ENCODE results near the gene PAFAH1B2.

The PAFAH1B2 gene

DNA sequence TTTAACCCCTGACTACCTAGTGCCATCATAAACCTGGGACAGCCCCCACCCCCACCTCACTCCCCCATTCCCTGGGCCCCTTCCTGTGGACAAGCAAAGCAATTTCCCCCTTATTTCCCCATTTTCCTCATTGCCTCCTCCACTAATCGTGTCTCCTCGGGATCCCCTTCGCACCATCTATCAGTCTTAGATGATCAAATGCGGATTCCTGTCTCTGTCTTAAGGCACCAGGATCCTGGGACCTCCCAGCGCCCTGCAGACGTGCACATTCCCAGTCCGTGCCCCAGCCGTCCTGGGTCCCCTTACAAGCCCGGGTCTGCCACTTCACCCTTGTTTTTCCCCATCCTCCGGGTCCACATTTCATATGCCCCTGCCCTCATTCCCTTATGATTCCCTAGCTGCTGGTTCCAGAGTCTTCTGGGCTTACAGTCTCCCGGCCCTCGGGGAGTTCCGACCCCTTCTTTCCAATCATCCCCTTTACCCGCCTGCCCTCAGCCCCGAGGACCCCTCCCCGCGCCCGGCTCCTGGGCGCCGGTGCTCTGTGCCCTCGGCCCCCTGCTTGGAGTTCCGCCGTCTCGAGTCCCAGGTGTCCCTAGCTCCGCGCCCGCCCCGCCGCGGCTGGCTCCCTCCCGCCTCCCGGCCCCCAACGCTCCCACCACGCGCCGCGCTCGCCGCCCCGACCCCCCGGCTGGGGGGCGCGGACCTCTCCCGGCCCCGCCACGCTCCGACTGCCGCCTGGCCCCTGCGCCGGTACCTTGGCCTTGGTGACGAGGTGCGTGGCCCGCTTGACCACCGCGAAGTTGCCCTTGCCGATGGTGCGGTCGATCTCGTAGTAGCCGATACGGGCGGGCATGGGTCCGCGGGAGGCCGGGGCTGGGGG is 46.5 kb upstream of the PAFAH1B2 start:
- H3K4me3 ChIP-seq (replicated peaks; ENCODE audit: low read depth, low read length) = peak overlapping the region; percentile 82
- no peak for DNase-seq (ENCODE audit: extremely low read depth, low read depth)
- TF ChIP-seq, protein P1, sequence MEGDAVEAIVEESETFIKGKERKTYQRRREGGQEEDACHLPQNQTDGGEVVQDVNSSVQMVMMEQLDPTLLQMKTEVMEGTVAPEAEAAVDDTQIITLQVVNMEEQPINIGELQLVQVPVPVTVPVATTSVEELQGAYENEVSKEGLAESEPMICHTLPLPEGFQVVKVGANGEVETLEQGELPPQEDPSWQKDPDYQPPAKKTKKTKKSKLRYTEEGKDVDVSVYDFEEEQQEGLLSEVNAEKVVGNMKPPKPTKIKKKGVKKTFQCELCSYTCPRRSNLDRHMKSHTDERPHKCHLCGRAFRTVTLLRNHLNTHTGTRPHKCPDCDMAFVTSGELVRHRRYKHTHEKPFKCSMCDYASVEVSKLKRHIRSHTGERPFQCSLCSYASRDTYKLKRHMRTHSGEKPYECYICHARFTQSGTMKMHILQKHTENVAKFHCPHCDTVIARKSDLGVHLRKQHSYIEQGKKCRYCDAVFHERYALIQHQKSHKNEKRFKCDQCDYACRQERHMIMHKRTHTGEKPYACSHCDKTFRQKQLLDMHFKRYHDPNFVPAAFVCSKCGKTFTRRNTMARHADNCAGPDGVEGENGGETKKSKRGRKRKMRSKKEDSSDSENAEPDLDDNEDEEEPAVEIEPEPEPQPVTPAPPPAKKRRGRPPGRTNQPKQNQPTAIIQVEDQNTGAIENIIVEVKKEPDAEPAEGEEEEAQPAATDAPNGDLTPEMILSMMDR (IDR thresholded peaks at IDR 0.05; ENCODE audit: low read depth, low read length, missing control alignments) = no peak

DNA sequence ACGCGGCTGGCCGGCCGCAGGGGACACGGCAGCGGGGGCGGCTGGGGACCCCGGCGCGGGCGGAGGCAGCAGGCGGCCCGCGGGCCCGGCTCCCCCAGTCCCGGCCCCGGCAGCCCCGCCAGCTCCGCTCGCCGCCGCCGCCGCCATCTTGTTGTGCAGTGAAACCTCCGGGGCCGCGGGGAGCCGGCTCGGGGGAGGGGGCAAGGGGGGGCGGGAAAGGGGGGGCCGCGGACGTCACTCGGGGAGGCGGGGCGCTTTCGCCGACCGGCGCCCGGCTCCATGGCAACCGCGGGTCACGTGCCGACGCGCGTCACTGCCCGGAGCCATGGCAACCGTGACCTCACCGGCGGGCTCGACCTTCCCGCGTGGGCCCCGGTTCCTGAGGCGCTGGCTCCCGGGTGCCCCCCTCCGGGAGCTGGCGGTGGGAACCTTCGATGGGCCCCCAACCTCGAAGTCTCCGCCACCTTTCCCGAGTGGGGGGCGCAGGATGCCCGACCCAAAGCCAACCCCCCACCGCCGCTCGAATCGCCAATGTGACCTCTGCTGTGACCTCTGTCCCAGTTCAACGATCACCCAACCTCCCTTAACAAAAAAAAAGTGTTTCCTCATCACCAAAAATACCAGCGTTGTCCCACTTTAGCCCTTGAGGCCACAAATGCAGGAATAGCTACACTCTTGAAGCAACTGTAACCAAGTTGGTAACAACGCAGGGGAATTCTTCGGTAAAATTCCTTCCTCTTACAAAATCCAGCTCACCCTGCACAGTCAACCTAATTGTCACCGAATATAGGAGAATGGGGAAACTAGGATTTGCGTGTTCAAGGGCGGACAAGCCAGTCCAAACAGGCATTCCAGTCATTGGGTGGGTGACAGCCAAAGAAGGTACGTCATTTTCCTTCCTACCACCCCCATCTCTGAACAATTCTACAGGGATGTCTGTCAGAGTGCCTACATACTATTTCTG is 45.5 kb upstream of the PAFAH1B2 start, which contains the start of gene SIK3:
TSS of gene SIK3 (minus strand) at position 160 of the 964 bp plus-strand sequence. CDS start at position 147, 13 bp downstream.
- H3K4me3 ChIP-seq (replicated peaks; ENCODE audit: low read depth, low read length) = peak within 1 kb of the TSS; percentile 82
- peak; percentile 61 for DNase-seq (ENCODE audit: extremely low read depth, low read depth)
- TF ChIP-seq, protein P1 (IDR thresholded peaks at IDR 0.05; ENCODE audit: low read depth, low read length, missing control alignments) = peak; percentile 59

DNA sequence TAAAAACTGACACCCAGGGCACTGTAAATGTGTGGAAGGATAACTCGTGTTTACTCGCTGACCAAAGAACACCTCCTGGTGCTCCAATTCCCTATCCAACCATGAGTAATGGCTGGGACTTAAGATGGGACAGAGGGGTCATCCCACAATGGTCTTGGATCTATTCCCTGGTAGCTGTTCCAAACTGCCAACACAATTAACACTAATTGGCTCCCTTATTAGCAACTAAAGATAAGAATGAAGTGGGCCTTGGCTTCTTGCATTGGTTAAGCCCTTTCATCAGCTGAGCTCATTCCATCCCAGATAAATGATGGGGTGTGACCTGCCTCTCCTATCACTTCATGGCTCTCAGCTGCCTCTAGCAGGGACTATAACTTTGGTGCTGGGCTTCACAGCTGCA is 44.4 kb upstream of the PAFAH1B2 start:
- DNase-seq (ENCODE audit: extremely low read depth, low read depth) = no peak
- no peak overlapping the region for H3K4me3 ChIP-seq (replicated peaks; ENCODE audit: low read depth, low read length)
- TF ChIP-seq, protein P1 (IDR thresholded peaks at IDR 0.05; ENCODE audit: low read depth, low read length, missing control alignments) = no peak

DNA sequence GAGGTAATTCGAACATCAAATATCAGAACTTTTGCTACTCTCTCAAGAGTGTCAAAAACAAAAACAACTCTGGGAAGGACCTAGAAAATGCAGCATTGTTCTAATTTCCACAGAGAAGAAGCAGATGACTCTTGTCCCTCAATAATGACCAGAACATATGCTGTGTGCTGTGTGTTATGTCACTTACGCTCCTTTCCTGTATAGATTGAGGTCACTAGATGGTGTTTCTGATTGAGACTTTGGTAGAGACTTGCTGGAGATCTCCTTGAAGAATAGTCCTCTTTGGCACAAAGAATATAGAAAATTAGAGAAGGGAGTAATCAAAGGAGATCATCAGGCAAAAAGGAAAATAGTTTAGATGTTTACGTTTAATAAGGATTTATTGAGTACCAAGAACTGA is 43.5 kb upstream of the PAFAH1B2 start:
- DNase-seq (ENCODE audit: extremely low read depth, low read depth) = no peak
- TF ChIP-seq, protein P1 (IDR thresholded peaks at IDR 0.05; ENCODE audit: low read depth, low read length, missing control alignments) = no peak
- no peak overlapping the region for H3K4me3 ChIP-seq (replicated peaks; ENCODE audit: low read depth, low read length)

DNA sequence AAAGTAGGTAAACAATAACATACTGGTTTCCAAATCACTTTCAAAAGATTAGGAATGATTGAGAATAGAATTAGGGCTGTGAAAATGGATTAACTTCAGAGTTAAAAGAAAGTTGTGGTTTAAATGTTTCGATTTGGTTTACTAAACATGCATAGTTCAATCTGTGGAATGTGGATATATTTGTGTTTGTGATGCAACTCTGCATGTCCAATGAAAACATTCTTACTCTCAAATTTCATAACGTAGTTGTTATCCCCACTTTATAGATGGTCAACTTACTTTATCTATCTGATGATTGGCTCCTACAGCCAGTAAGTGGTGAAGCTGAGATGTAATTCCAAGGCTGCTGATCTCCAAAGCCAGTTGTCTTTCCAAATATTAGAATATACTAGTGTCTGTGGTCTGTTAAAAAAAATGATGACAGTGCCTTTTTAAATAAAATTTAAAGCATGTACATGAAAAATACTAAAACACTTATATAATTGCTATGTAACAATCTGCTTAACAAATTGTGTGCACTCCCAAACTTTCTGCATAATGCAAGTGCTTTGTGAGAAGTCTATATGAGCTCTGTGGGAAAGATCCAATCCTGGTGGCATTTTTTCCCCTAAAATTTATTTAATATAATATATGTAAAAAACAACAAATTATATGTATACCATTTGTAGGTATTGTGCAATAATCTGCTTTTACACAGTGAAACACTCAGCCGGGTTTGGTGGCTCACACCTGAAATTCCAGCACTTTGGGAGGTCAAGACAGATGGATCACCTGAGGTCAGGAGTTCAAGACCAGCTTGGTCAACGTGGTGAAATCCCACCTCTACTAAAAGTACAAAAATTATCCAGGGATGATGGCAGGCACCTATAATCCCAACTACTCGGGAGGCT is 36.1 kb upstream of the PAFAH1B2 start:
- DNase-seq (ENCODE audit: extremely low read depth, low read depth) = no peak
- no peak overlapping the region for H3K4me3 ChIP-seq (replicated peaks; ENCODE audit: low read depth, low read length)
- TF ChIP-seq, protein P1 (IDR thresholded peaks at IDR 0.05; ENCODE audit: low read depth, low read length, missing control alignments) = no peak
